K562 (cell line): Measurements from ENCODE around the gene HADHA. TPM values are rescaled to one million over a fixed set of nuclear protein-coding genes. Genes with fewer than 3 reads are reported as not detected.
A peak's percentile ranks its signal among the peaks of the same experiment; 100 is the strongest.

Source experiments
- ATAC-seq: fragments of 200-7000 bp; cut with Tn5 transposase; 3 replicates; pipeline ENCODE4 v1.9.1; 2020; ENCODE audit warnings: moderate library complexity
- BruUV-seq: library from RNA; stranded (reverse); fragments of 400-500 nt; replicated peaks from 2 replicates; lab custom pipeline; 2021; lab: Mats Ljungman, UMichigan
- CTCF ChIA-PET: fragments of 300-600 bp; formaldehyde crosslinking; extraction: SDS; loops from one replicate; lab custom pipeline; 2021; ENCODE audit warnings: low intra/inter-chr PET ratio; lab: Yijun Ruan, JAX
- POLR2A ChIA-PET: fragments of 300-600, 350-650 bp; sonication (Branson Sonifier 250); formaldehyde crosslinking; extraction: SDS; loops from one replicate; lab custom pipeline; 2021; ENCODE audit warnings: antibody characterized with exemption, inconsistent platforms; lab: Yijun Ruan, JAX
- DNase-seq, 4 experiments: peaks; one replicate each; pipeline versions ENCODE4 v3.0.0 to v3.0.0-alpha.2; 2011 to 2018; ENCODE audit warnings: low spot score in 3 of 4, mixed read lengths in 3 of 4; ENCODE audit errors: extremely low read depth in 1 of 4
- FAIRE-seq: peaks from 2 replicates; lab custom pipeline; 2011; peaks lifted over from hg19 to GRCh38; lab: Jason Lieb, UNC
- H2AFZ ChIP-seq: 2 replicates; pipeline ENCODE4 v1.6.0; 2011; ENCODE audit warnings: low read depth, low read length, control low read depth, inconsistent platforms
- H3K27ac ChIP-seq: fragments of 200-600 bp; 3 replicates; pipeline ENCODE4 v1.8.0; 2011; ENCODE audit warnings: low read depth, mild to moderate bottlenecking, control low read depth, inconsistent platforms, low read length, moderate library complexity, mixed read lengths; ENCODE audit errors: extremely low read depth
- H3K27me3 ChIP-seq, 2 experiments: fragments of 300-600 bp in 1 of 2; 2 replicates in 1 of 2; 3 replicates in 1 of 2; pipeline versions ENCODE4 v1.6.0 to v1.8.0; 2011; ENCODE audit warnings: inconsistent platforms in 2 of 2, low read length in 2 of 2, mild to moderate bottlenecking in 1 of 2, mixed read lengths in 1 of 2, moderate library complexity in 1 of 2; ENCODE audit not compliant: control insufficient read depth in 2 of 2, insufficient read depth in 2 of 2
- H3K36me3 ChIP-seq: fragments of 300-600 bp; 3 replicates; pipeline ENCODE4 v1.8.0; 2011; ENCODE audit warnings: mild to moderate bottlenecking, low read length, inconsistent platforms; ENCODE audit not compliant: control insufficient read depth, insufficient read depth
- H3K4me1 ChIP-seq, 2 experiments: fragments of 200-600 bp in 1 of 2; replicated peaks in 1 of 2; 2 replicates in 1 of 2; 3 replicates in 1 of 2; pipeline versions ENCODE4 v1.5.1 to v1.8.0; 2011; ENCODE audit warnings: inconsistent platforms in 2 of 2, low read length in 2 of 2, mild to moderate bottlenecking in 1 of 2, mixed read lengths in 1 of 2, moderate library complexity in 1 of 2; ENCODE audit not compliant: control insufficient read depth in 2 of 2, insufficient read depth in 2 of 2
- H3K4me2 ChIP-seq: 2 replicates; pipeline ENCODE4 v1.6.1; 2011; ENCODE audit warnings: low read length, control low read depth, inconsistent platforms, mixed read lengths; ENCODE audit not compliant: insufficient read depth
- H3K4me3 ChIP-seq: fragments of 200-600 bp; sonication (generic), shearing (Covaris generic); 2 replicates; pipeline ENCODE4 v1.5.1; 2016; ENCODE audit warnings: control low read depth, inconsistent platforms
- H3K79me2 ChIP-seq: fragments of 200-600 bp; 3 replicates; pipeline ENCODE4 v1.8.0; 2011; ENCODE audit warnings: low read length, inconsistent platforms; ENCODE audit not compliant: control insufficient read depth, insufficient read depth
- H3K9ac ChIP-seq, 2 experiments: 2 replicates each; pipeline versions ENCODE4 v1.6.0 to v1.6.1; 2011; ENCODE audit warnings: low read depth in 2 of 2, low read length in 2 of 2, control low read depth in 1 of 2, inconsistent platforms in 1 of 2, mild to moderate bottlenecking in 1 of 2, mixed read lengths in 1 of 2; ENCODE audit not compliant: insufficient read depth in 1 of 2
- H3K9me1 ChIP-seq: one replicate; pipeline ENCODE4 v1.6.0; 2011; ENCODE audit warnings: inconsistent platforms, mild to moderate bottlenecking, low read length, moderate library complexity; ENCODE audit not compliant: control insufficient read depth, insufficient read depth
- H3K9me3 ChIP-seq: replicated peaks from 2 replicates; pipeline ENCODE4 v1.5.1; 2011; ENCODE audit warnings: low read depth, low read length, inconsistent platforms; ENCODE audit not compliant: control insufficient read depth, insufficient read depth
- H4K20me1 ChIP-seq: replicated peaks from 2 replicates; pipeline ENCODE4 v1.6.1; 2011; ENCODE audit warnings: low read length, inconsistent platforms, mixed read lengths; ENCODE audit not compliant: control insufficient read depth, insufficient read depth
- CREBBP ChIP-seq: IDR thresholded peaks from one replicate; pipeline ENCODE4 v1.6.1; 2012; ENCODE audit warnings: low read depth, mild to moderate bottlenecking, control low read depth, inconsistent platforms, low read length
- EHMT2 ChIP-seq: fragments of 450-650 bp; IDR thresholded peaks from 2 replicates; pipeline ENCODE4 v1.6.1; 2018; ENCODE audit warnings: antibody characterized with exemption
- MEIS2 ChIP-seq: fragments of 450-650 bp; IDR thresholded peaks from 2 replicates; pipeline ENCODE4 v1.6.1; 2014; ENCODE audit warnings: mild to moderate bottlenecking; ENCODE audit not compliant: partially characterized antibody
- WGBS: fragments of 100-300 bp; shearing (Covaris generic); methylation state at CpG from one replicate; pipeline ENCODE4 v1.1.6; 2016; ENCODE audit warnings: low coverage, mixed read lengths; ENCODE audit not compliant: insufficient coverage; ENCODE audit errors: missing lambda C conversion rate; 5-methylcytosine and 5-hydroxymethylcytosine counted together
- in situ Hi-C: fragments of 300-500 bp; cut with MboI; formaldehyde crosslinking; loops from 4 replicates; pipeline ENCODE4 v1.15.0; 2018; ENCODE audit warnings: inconsistent platforms, mixed read lengths
- intact Hi-C: fragments of 100-400 bp; cut with micrococcal nuclease; formaldehyde crosslinking; loops from 2 replicates; pipeline ENCODE4 v1.14.2; 2022
- polyA plus RNA-seq, 8 experiments: library from polyadenylated mRNA; depleted of rRNA in 4 of 8; stranded (reverse) in 5 of 8; unstranded in 3 of 8; fragments of >200 nt; fragmentation: Nextera tagmentation in 2 of 8; fragmentation: Illumina TruSeq in 1 of 8; extraction: Ambion mirVana in 2 of 8; extraction: Trizol in 1 of 8; gene quantifications; 2 replicates each; pipeline versions ENCODE4 v1.2.1 to v1.2.3, GENCODE V29; 2011 to 2014; ENCODE audit warnings: inconsistent platforms in 1 of 8, missing spikeins in 1 of 8
- total RNA-seq, 7 experiments: library from RNA; depleted of rRNA in 6 of 7; stranded (reverse); fragments of >200 nt in 6 of 7; fragmentation: Illumina TruSeq in 2 of 7; extraction: Trizol in 2 of 7; gene quantifications; 2 replicates each; pipeline versions ENCODE4 v1.2.1 to v1.2.3, GENCODE V29; 2011 to 2021; ENCODE audit warnings: low replicate concordance in 1 of 7

Gene HADHA
- total and polyA plus RNA-seq, 9 of the 15 experiments (the other 6 are each of a cell fraction or from before 2014, with no cell fraction given): 145 to 326 (median 202) TPM

DNA sequence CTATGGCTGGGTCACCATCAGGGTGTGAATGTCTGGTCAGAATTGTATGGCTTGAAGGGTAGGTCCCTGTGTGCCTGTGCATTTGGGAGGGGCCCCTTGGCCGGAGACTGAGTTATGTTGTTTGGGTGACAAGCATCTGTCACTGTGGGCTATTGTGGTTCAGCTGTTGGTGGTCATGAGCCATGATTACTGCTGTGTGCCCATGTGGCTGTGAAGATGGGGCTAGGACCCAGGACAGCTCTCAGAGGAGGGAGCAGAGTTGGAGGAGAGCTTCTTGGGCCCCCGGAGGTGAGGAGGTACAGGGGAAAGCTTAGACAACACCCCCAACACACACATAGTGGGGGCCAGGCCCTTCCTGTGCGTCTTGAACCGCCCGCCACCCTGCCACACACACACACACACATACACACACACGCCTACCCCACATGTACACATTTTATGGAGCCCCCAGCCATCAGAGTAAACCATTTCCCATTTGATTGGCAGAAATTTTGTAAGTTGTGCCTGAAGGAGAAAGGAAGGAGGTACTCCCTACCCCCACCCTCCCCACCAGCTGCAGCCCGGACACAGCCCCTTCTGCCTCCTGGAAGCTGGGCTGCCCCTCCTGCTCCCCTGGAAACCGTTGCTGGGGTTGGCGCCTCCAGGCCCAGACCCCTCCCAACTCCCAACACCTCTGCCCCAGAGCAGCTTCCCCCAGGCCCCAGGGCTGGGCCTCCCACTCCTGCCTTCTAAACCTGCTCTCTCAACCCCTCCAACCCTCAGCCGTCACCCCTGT, 69.6 kb downstream of the HADHA start:
- FAIRE-seq (peak; percentile 66), DNase-seq (peak in 2 of 4 experiments; percentile 15 to 17), ATAC-seq (no peak)
- Histone ChIP-seq H3K36me3 (no peaks in the 10 kb centered on the region), H3K27ac (no peak overlapping the region), H3K79me2 (no peaks in the 10 kb centered on the region), H3K9ac (peak overlapping the region in 1 of 2 experiments; percentile 75; a peak in 1 of 4 replicates), H3K27me3 (no peaks in the 10 kb centered on the region), H4K20me1 (no peaks in the 10 kb centered on the region), H3K4me2 (no peak overlapping the region), H3K4me1 (peaks cover 4 to 57% of the 10 kb centered on the region in 2 experiments; a peak in 4 of 5 replicates), H3K4me3 (no peak overlapping the region), H3K9me3 (no peaks in the 10 kb centered on the region), H3K9me1 (no peaks in the 10 kb centered on the region), H2AFZ (no peak overlapping the region)
- TF ChIP-seq CREBBP (no peak), MEIS2 (peak; percentile 16), EHMT2 (0 out of 2 replicates have a peak, but pooled peaks have one; percentile 18)
- intact Hi-C loops (loop anchor here (5.0 kb wide), 1 partner anchor 292 kb away; no protein-coding TSS in a partner anchor), in situ Hi-C loops (no loop called here)
- BruUV-seq: no TSS peak
- ChIA-PET POLR2A (interaction anchor here (0.7 to 1.1 kb wide), 3 partner anchors 9 to 24 kb away, joined by 3 to 4 read pairs (median 3); no protein-coding TSS in a partner anchor), CTCF (interaction anchor here (0.6 kb wide), 2 partner anchors 10 to 812 kb away, joined by 3 read pairs; no protein-coding TSS in a partner anchor)
- 61% methylated on average over 6 of the region's 10 CpGs for WGBS
